GM23248 (cell line): ENCODE results near the gene FAAP24.

Experiments
- EZH2 ChIP-seq: fragments of 200-600 bp; sonication (generic); IDR thresholded peaks from 2 replicates; pipeline ENCODE4 v1.6.1; 2018; ENCODE audit warnings: antibody characterized with exemption, mild to moderate bottlenecking; ENCODE audit not compliant: insufficient read depth, poor library complexity, severe bottlenecking
- EZH2phosphoT487 ChIP-seq: fragments of 200-600 bp; sonication (generic); IDR thresholded peaks from 2 replicates; pipeline ENCODE4 v1.6.1; 2018; ENCODE audit warnings: antibody characterized with exemption, moderate library complexity, mild to moderate bottlenecking, low read depth; ENCODE audit not compliant: insufficient read depth

GRCh38 chr19:32945260-32945659 lies 26.8 kb upstream of the FAAP24 start:
- TF ChIP-seq EZH2 (no peak), EZH2phosphoT487 (no peak)
